ENCODE measurements around the gene SBK3.
"Not testable (repeated sequence)": the region's sequence is repeated elsewhere in the genome, so short reads cannot be mapped to it uniquely, and the experiment has no call there.

DNA sequence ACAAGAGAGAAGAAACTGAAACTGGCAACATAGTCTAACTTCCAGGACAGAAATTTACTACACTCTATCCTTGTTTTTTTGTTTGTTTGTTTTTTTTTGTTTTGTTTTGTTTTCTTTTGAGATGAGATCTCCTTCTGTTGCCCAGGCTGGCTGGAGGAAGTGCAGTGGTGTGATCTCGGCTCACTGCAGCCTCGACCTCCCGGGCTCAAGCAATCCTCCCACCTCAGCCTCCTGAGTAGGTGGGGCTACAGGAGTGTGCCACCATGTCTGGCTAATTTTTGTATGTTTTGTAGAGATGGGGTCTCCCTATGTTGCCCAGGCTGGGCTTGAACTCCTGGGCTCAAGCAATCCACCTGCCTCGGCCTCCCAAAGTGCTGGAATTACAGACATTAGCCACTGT, 36.9 kb upstream of the SBK3 start:
- not testable (repeated sequence) for TF ChIP-seq TARDBP (IDR thresholded peaks at IDR 0.05; ENCODE audit: borderline replicate concordance); NBN (IDR thresholded peaks at IDR 0.05); RFX5 (IDR thresholded peaks at IDR 0.05; ENCODE audit: low read depth, low read length); CHD2 (IDR thresholded peaks at IDR 0.05; ENCODE audit: borderline replicate concordance, low read depth, low read length); EP300 (IDR thresholded peaks at IDR 0.05; ENCODE audit: borderline replicate concordance in 1 of 2, control insufficient read depth in 1 of 2, low read depth in 2 of 2, low read length in 2 of 2); KDM1A (IDR thresholded peaks at IDR 0.05; ENCODE audit: borderline replicate concordance); NR2C2 (IDR thresholded peaks at IDR 0.05; ENCODE audit: borderline replicate concordance, control insufficient read depth, insufficient read length, low read depth); SIN3A (IDR thresholded peaks at IDR 0.05; ENCODE audit: low read depth, low read length)
- TF ChIP-seq, protein P1, sequence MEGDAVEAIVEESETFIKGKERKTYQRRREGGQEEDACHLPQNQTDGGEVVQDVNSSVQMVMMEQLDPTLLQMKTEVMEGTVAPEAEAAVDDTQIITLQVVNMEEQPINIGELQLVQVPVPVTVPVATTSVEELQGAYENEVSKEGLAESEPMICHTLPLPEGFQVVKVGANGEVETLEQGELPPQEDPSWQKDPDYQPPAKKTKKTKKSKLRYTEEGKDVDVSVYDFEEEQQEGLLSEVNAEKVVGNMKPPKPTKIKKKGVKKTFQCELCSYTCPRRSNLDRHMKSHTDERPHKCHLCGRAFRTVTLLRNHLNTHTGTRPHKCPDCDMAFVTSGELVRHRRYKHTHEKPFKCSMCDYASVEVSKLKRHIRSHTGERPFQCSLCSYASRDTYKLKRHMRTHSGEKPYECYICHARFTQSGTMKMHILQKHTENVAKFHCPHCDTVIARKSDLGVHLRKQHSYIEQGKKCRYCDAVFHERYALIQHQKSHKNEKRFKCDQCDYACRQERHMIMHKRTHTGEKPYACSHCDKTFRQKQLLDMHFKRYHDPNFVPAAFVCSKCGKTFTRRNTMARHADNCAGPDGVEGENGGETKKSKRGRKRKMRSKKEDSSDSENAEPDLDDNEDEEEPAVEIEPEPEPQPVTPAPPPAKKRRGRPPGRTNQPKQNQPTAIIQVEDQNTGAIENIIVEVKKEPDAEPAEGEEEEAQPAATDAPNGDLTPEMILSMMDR (IDR thresholded peaks at IDR 0.05 in 2 of 3, conservative IDR thresholded peaks at IDR 0.05 in 1 of 3; ENCODE audit: control insufficient read depth in 2 of 3, extremely low read depth in 1 of 3, insufficient read depth in 1 of 3, low read depth in 3 of 3, low read length in 3 of 3), result not testable (repeated sequence)
